ENCODE results near the gene PPP1R26.

DNA sequence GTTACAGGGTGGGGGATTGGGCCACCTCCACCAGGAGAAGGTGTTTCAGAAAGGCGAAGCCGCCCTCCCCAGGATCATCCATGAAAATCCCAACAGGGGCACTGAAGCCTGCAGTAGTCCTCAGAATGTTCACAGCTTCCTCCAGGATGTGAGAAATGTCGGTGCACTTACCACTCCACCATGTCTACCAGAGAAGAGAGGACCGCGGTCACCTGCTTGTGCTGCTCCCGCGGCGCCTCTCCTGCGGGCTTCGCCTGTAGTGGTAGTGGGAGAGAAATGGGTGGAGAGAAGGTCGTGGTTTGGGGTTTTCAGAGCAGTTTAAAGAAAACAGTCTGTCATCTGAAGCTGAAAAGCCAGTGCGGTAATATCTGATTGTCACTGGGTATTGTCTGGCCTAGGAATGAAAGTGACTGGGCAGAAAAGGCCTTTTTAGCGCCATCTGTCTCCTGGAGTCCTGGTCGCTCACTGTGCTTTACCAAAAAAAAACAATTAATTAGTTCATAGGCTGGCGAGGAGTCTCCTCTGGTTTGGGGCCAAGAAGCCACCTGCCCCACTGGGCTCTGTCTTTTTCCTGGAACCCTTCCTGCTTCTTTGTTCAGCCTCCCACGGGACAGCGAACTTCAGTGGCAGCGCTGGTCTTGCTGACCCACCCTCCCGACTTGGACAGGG, 23.0 kb upstream of the PPP1R26 start:
- TF ChIP-seq POLR2A (IDR thresholded peaks at IDR 0.05; ENCODE audit: low read length) (no peak), GATA1 (IDR thresholded peaks at IDR 0.05; ENCODE audit: low read depth, low read length) (no peak)

Measured in erythroblast (primary cell).